Natural killer cell (primary cell): Measurements from ENCODE around the gene TMEM19. TPM values are rescaled to one million over a fixed set of nuclear protein-coding genes. Genes with fewer than 3 reads are reported as not detected.

ENCODE experiments used
- ATAC-seq, 3 donors: fragments of 150-1000 bp in 2 of 3; fragments of 200-7000 bp in 1 of 3; cut with Tn5 transposase; 1 replicate in 1 of 3; 2 replicates in 2 of 3; pipeline ENCODE4 v1.10.0; 2021; ENCODE audit warnings: mild to moderate bottlenecking in 2 of 3, moderate library complexity in 2 of 3
- DNase-seq, 2 donors: peaks; one replicate each; pipeline versions ENCODE4 v3.0.0 to v3.0.0-alpha.2; 2013 to 2021; ENCODE audit warnings: mixed read lengths in 1 of 2
- H3K27ac ChIP-seq: one replicate; pipeline ENCODE4 v1.5.1; 2013; ENCODE audit warnings: mild to moderate bottlenecking, low read length
- H3K27me3 ChIP-seq: one replicate; pipeline ENCODE4 v1.6.1; 2013; ENCODE audit warnings: low read length; ENCODE audit not compliant: control insufficient read depth, insufficient read depth
- H3K36me3 ChIP-seq: one replicate; pipeline ENCODE4 v1.6.1; 2013; ENCODE audit warnings: low read length; ENCODE audit not compliant: control insufficient read depth, insufficient read depth
- H3K4me1 ChIP-seq: one replicate; pipeline ENCODE4 v1.6.1; 2013; ENCODE audit warnings: low read length; ENCODE audit not compliant: control insufficient read depth, insufficient read depth
- H3K4me3 ChIP-seq: one replicate; pipeline ENCODE4 v1.5.1; 2013; ENCODE audit warnings: low read length
- H3K9me3 ChIP-seq: one replicate; pipeline ENCODE4 v1.6.1; 2013; ENCODE audit warnings: low read length; ENCODE audit not compliant: control insufficient read depth, insufficient read depth
- H3K27ac Mint-ChIP-seq, 2 donors: one replicate each; pipeline ENCODE4 v1.8.0; 2022; ENCODE audit warnings: mild to moderate bottlenecking in 2 of 2, mixed read lengths in 2 of 2, moderate library complexity in 1 of 2
- H3K27me3 Mint-ChIP-seq, 2 donors: one replicate each; pipeline ENCODE4 v1.8.0; 2022; ENCODE audit warnings: low read depth in 2 of 2, mixed read lengths in 2 of 2
- H3K36me3 Mint-ChIP-seq: one replicate; pipeline ENCODE4 v1.8.0; 2022; ENCODE audit warnings: mixed read lengths
- H3K4me1 Mint-ChIP-seq, 2 donors: one replicate each; pipeline ENCODE4 v1.8.0; 2022; ENCODE audit warnings: mixed read lengths in 2 of 2
- H3K4me3 Mint-ChIP-seq: one replicate; pipeline ENCODE4 v1.8.0; 2022; ENCODE audit warnings: mild to moderate bottlenecking, moderate library complexity, mixed read lengths
- H3K9me3 Mint-ChIP-seq, 2 donors: one replicate each; pipeline ENCODE4 v1.8.0; 2022; ENCODE audit warnings: mixed read lengths in 2 of 2
- CTCF ChIP-seq: fragments of 200-600 bp; IDR thresholded peaks from one replicate; pipeline ENCODE4 v1.8.0; 2022; ENCODE audit warnings: antibody characterized with exemption
- WGBS: methylation state at CpG from one replicate; pipeline ENCODE4 v1.1.7; 2013; ENCODE audit warnings: missing lambda C conversion rate; ENCODE audit not compliant: insufficient coverage; 5-methylcytosine and 5-hydroxymethylcytosine counted together
- intact Hi-C: fragments of 100-400 bp; cut with micrococcal nuclease; formaldehyde crosslinking; loops from one replicate; pipeline ENCODE4 v1.14.2; 2022
- total RNA-seq, 4 donors: library from RNA; stranded (reverse); fragments of 120-200 nt in 1 of 4; gene quantifications; one replicate each; pipeline versions ENCODE4 v1.2.3 to v1.2.4, GENCODE V29; 2013 to 2022

Gene TMEM19
- total RNA-seq, 3 donors from 2014 or later (not counting 1 experiment from before 2014, with no cell fraction given): 13.8 to 24.6 (median 18.9) TPM

GRCh38 chr12:71665090-71665463 is 20.8 kb upstream of the TMEM19 start:
- Mint-ChIP-seq H3K27ac (peak overlapping the region; percentile 100), H3K4me3 (peak overlapping the region; percentile 100), H3K36me3 (peaks cover 7% of the 10 kb centered on the region), H3K9me3 (no peaks in the 10 kb centered on the region), H3K27me3 (peaks cover 0 to 2% of the 10 kb centered on the region in 2 donors), H3K4me1 (peaks cover 43 to 47% of the 10 kb centered on the region in 2 donors)
- no peak for ATAC-seq
- Histone ChIP-seq H3K27me3 (no peaks in the 10 kb centered on the region), H3K4me1 (peaks cover 10% of the 10 kb centered on the region), H3K4me3 (peak overlapping the region; percentile 92), H3K9me3 (no peaks in the 10 kb centered on the region), H3K36me3 (peaks cover 2% of the 10 kb centered on the region), H3K27ac (peak overlapping the region; percentile 98)
- WGBS: 0% methylated on average over 1 of the region's 4 CpGs
- peak in 1 of 2 donors; percentile 19 for DNase-seq
- TF ChIP-seq CTCF: no peak
- intact Hi-C loops: loop anchor here (10.0 kb wide), 1 partner anchor 170 kb away; the partner anchor contains the start of gene TBC1D15

- no peaks in the 10 kb centered on the region for H3K27me3 ChIP-seq
- ATAC-seq (no peak), DNase-seq (no peak)
- no peaks in the 10 kb centered on the region for H3K36me3 ChIP-seq
- 96% methylated on average over 5 of the region's 5 CpGs for WGBS
- no peaks in the 10 kb centered on the region for H3K9me3 ChIP-seq
- Mint-ChIP-seq H3K4me1 (peaks cover 43 to 47% of the 10 kb centered on the region in 2 donors), H3K36me3 (peaks cover 7% of the 10 kb centered on the region), H3K4me3 (no peak overlapping the region), H3K9me3 (no peaks in the 10 kb centered on the region), H3K27ac (no peak overlapping the region), H3K27me3 (peaks cover 0 to 2% of the 10 kb centered on the region in 2 donors)
- no peak for TF ChIP-seq CTCF
- intact Hi-C loops: loop anchor here (10.0 kb wide), 1 partner anchor 169 kb away; the partner anchor contains the start of gene TBC1D15
- no peak overlapping the region for H3K27ac ChIP-seq
- H3K4me1 ChIP-seq: peaks cover 6% of the 10 kb centered on the region
- H3K4me3 ChIP-seq: no peak overlapping the region
Observed at GRCh38 chr12:71666259-71666658, 19.6 kb upstream of the TMEM19 start.

GRCh38 chr12:71671311-71671710 is 14.6 kb upstream of the TMEM19 start:
- DNase-seq (no peak), ATAC-seq (no peak)
- H3K27ac ChIP-seq: no peak overlapping the region
- no peak overlapping the region for H3K4me3 ChIP-seq
- Mint-ChIP-seq H3K27ac (no peak overlapping the region), H3K4me3 (no peak overlapping the region), H3K4me1 (no peaks in the 10 kb centered on the region), H3K9me3 (no peaks in the 10 kb centered on the region), H3K27me3 (no peaks in the 10 kb centered on the region), H3K36me3 (no peaks in the 10 kb centered on the region)
- no peaks in the 10 kb centered on the region for H3K4me1 ChIP-seq
- no peaks in the 10 kb centered on the region for H3K36me3 ChIP-seq
- H3K27me3 ChIP-seq: no peaks in the 10 kb centered on the region
- intact Hi-C loops: no loop called here
- no peaks in the 10 kb centered on the region for H3K9me3 ChIP-seq
- TF ChIP-seq CTCF: no peak

DNA sequence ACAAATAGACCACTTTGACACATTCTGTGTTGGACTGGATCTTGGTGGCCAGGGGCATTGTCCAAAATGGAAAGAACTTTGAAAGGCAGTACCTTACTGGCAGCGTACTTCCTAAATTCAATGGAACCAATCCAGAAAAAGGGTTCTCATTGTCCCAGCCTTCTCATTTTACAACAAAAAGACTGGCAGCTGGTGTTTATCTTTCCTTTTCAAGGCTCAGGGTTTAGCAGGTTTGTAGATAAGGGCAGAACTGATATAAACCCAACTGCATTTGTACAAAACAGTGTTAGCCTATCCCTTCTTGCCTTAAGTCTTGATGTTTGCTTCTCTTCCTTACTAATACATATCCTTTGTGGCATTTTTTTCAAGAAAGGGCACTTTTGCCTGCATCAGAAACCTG is 14.1 kb upstream of the TMEM19 start:
- Histone ChIP-seq H3K27ac (no peak overlapping the region), H3K4me1 (no peaks in the 10 kb centered on the region), H3K36me3 (no peaks in the 10 kb centered on the region), H3K4me3 (no peak overlapping the region), H3K27me3 (no peaks in the 10 kb centered on the region), H3K9me3 (no peaks in the 10 kb centered on the region)
- Mint-ChIP-seq H3K27ac (no peak overlapping the region), H3K4me1 (no peaks in the 10 kb centered on the region), H3K27me3 (no peaks in the 10 kb centered on the region), H3K4me3 (no peak overlapping the region), H3K36me3 (no peaks in the 10 kb centered on the region), H3K9me3 (no peaks in the 10 kb centered on the region)
- ATAC-seq: no peak
- DNase-seq: no peak
- intact Hi-C loops: no loop called here
- no peak for TF ChIP-seq CTCF
- WGBS: 100% methylated on average over 1 of the region's 1 CpG
